T-helper 1 cell treated with Interleukin-12 subunit alpha and Interleukin-12 subunit beta and Interleukin-4 antibody, amounts not matched to agents 30 μg/mL and 1 μg/mL, for 36 hours (primary cell): ENCODE measurements around the gene FBXO33.

Experiments used
- H3K27ac Mint-ChIP-seq: one replicate; pipeline ENCODE4 v1.8.0; 2021; ENCODE audit warnings: mild to moderate bottlenecking, mixed read lengths
- H3K27me3 Mint-ChIP-seq: one replicate; pipeline ENCODE4 v1.8.0; 2021; ENCODE audit warnings: low read depth, mixed read lengths
- H3K36me3 Mint-ChIP-seq: one replicate; pipeline ENCODE4 v1.8.0; 2021; ENCODE audit warnings: low read depth, mixed read lengths
- H3K4me1 Mint-ChIP-seq: one replicate; pipeline ENCODE4 v1.8.0; 2021; ENCODE audit warnings: low read depth, mixed read lengths
- H3K4me3 Mint-ChIP-seq: one replicate; pipeline ENCODE4 v1.8.0; 2021; ENCODE audit warnings: mild to moderate bottlenecking, moderate library complexity, mixed read lengths
- H3K9me3 Mint-ChIP-seq: one replicate; pipeline ENCODE4 v1.8.0; 2021; ENCODE audit warnings: mixed read lengths

Gene FBXO33

GRCh38 chr14:39440975-39441374, 8.7 kb upstream of the FBXO33 start:
- H3K9me3 Mint-ChIP-seq = peaks cover 4% of the 10 kb centered on the region
- H3K36me3 Mint-ChIP-seq = peaks cover 1% of the 10 kb centered on the region
- H3K4me1 Mint-ChIP-seq = peaks cover 2% of the 10 kb centered on the region
- H3K4me3 Mint-ChIP-seq = no peak overlapping the region
- H3K27ac Mint-ChIP-seq = no peak overlapping the region
- no peaks in the 10 kb centered on the region for H3K27me3 Mint-ChIP-seq

- H3K27me3 Mint-ChIP-seq = no peaks in the 10 kb centered on the region
- H3K4me3 Mint-ChIP-seq = no peak overlapping the region
- no peaks in the 10 kb centered on the region for H3K9me3 Mint-ChIP-seq
- H3K27ac Mint-ChIP-seq = no peak overlapping the region
- peaks cover 4% of the 10 kb centered on the region for H3K36me3 Mint-ChIP-seq
- H3K4me1 Mint-ChIP-seq = peaks cover 13% of the 10 kb centered on the region
Observed at GRCh38 chr14:39435241-39435640, 3.0 kb upstream of the FBXO33 start.

- Mint-ChIP-seq H3K27ac (no peak overlapping the region), H3K4me1 (peaks cover 21% of the 10 kb centered on the region), H3K36me3 (peaks cover 3% of the 10 kb centered on the region), H3K27me3 (no peaks in the 10 kb centered on the region), H3K4me3 (no peak overlapping the region), H3K9me3 (no peaks in the 10 kb centered on the region)
Observed at GRCh38 chr14:39434401-39434800, 2.2 kb upstream of the FBXO33 start.

DNA sequence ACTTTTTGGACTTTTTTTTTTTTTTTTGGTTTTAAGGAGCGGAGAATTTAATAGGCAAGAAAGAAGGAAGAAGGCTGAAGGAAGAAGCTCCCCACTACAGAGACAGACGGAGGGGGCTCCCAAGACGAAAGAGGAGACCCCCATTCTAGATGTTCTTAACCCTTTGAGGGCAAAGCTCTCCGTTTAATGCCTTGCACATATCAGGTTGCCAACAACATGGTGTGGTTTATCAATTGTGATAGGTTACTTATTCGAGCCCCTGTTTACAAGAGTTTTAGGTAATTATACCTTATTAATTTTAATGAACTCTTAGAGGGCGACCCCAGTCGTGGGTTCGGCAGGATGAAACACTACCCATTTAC, 1.2 kb upstream of the FBXO33 start:
- H3K36me3 Mint-ChIP-seq = peaks cover 3% of the 10 kb centered on the region
- H3K9me3 Mint-ChIP-seq = no peaks in the 10 kb centered on the region
- no peaks in the 10 kb centered on the region for H3K27me3 Mint-ChIP-seq
- H3K4me3 Mint-ChIP-seq = peak overlapping the region; percentile 99
- H3K27ac Mint-ChIP-seq = peak overlapping the region; percentile 94
- H3K4me1 Mint-ChIP-seq = peaks cover 28% of the 10 kb centered on the region

DNA sequence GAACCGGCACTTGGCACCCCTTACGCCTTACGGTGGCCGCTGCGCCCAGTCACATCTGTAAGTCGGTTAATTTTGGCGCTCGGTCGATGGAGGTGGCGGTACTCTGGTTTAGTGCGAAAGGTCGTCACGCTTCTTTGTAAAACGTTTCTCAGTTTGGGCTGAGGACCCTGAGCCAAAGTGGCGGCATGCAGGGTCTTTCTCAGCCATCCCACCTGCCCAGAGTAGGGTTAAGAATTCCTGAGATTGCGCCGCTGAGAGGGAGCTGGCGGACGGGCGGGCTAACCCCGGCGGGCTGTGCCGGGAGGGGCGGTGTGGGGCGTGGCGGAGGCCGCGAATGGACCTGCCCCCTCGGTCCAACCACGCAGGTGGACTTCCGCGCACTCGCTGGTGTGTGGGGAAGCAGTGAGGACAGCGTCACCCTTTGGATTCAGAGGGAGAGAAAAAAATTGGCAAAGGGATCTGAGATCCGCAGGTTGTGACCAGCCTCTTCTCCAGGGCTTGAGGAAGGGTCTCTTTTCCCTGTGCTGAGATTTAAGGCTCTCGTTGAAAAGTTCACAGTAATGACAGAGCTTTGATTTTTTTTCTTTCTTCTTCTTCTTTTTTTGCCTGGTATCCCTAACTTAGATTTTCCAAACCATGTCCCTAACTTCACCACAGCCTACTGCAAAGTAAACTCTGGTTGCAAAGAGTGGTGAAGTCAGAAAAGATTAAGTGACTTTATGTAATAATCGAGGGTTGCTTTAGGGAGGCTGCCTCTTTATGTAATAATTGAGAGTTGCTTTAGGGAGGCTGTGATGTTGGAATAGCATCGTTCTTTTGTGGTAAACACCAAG, 602 bp upstream of the FBXO33 start:
- Mint-ChIP-seq H3K9me3 (no peaks in the 10 kb centered on the region), H3K36me3 (peaks cover 3% of the 10 kb centered on the region), H3K4me1 (peaks cover 30% of the 10 kb centered on the region), H3K4me3 (peak overlapping the region; percentile 99), H3K27me3 (no peaks in the 10 kb centered on the region), H3K27ac (peak overlapping the region; percentile 94)

- Mint-ChIP-seq H3K9me3 (no peaks in the 10 kb centered on the region), H3K36me3 (peaks cover 3% of the 10 kb centered on the region), H3K4me3 (peak overlapping the region; percentile 99), H3K4me1 (peaks cover 36% of the 10 kb centered on the region), H3K27me3 (no peaks in the 10 kb centered on the region), H3K27ac (peak overlapping the region; percentile 100)
Observed at GRCh38 chr14:39431416-39432178, 636 bp downstream of the FBXO33 start.

GRCh38 chr14:39430762-39431415, 1.3 kb downstream of the FBXO33 start:
- Mint-ChIP-seq H3K27me3 (no peaks in the 10 kb centered on the region), H3K27ac (peak overlapping the region; percentile 95), H3K4me3 (peak overlapping the region; percentile 97), H3K4me1 (peaks cover 41% of the 10 kb centered on the region), H3K9me3 (no peaks in the 10 kb centered on the region), H3K36me3 (peaks cover 4% of the 10 kb centered on the region)

- no peaks in the 10 kb centered on the region for H3K27me3 Mint-ChIP-seq
- H3K9me3 Mint-ChIP-seq = no peaks in the 10 kb centered on the region
- no peak overlapping the region for H3K27ac Mint-ChIP-seq
- no peak overlapping the region for H3K4me3 Mint-ChIP-seq
- H3K36me3 Mint-ChIP-seq = peaks cover 4% of the 10 kb centered on the region
- H3K4me1 Mint-ChIP-seq = peaks cover 40% of the 10 kb centered on the region
Observed at GRCh38 chr14:39428118-39428517, 4.1 kb downstream of the FBXO33 start.

- no peaks in the 10 kb centered on the region for H3K27me3 Mint-ChIP-seq
- H3K27ac Mint-ChIP-seq = no peak overlapping the region
- peak overlapping the region; percentile 11 for H3K4me3 Mint-ChIP-seq
- H3K4me1 Mint-ChIP-seq = peaks cover 42% of the 10 kb centered on the region
- H3K36me3 Mint-ChIP-seq = peaks cover 6% of the 10 kb centered on the region
- no peaks in the 10 kb centered on the region for H3K9me3 Mint-ChIP-seq
Observed at GRCh38 chr14:39426605-39427004, 5.6 kb downstream of the FBXO33 start.

- Mint-ChIP-seq H3K4me3 (no peak overlapping the region), H3K9me3 (no peaks in the 10 kb centered on the region), H3K4me1 (peaks cover 43% of the 10 kb centered on the region), H3K27me3 (no peaks in the 10 kb centered on the region), H3K27ac (no peak overlapping the region), H3K36me3 (peaks cover 4% of the 10 kb centered on the region)
Observed at GRCh38 chr14:39425947-39426346, 6.3 kb downstream of the FBXO33 start.

DNA sequence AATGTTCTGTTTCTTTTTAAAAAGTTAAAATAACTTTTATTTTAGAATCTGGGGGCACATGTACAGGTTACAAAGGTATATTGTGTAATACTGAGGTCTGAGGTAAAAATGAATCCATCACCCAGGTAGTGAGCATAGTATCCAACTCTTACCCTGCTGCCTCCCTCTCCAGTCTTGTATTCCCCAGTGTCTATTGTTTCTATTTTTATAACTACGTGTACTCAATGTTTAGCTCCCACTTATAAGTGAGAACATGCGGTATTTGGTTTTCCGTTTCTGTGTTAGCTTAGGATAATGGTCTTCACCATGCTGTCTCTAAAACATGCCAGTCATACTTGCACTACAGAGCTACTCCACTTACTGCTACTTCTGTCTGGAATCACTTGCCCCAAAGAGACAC, 8.4 kb downstream of the FBXO33 start:
- H3K4me3 Mint-ChIP-seq = no peak overlapping the region
- H3K27me3 Mint-ChIP-seq = no peaks in the 10 kb centered on the region
- peaks cover 8% of the 10 kb centered on the region for H3K36me3 Mint-ChIP-seq
- H3K27ac Mint-ChIP-seq = no peak overlapping the region
- H3K4me1 Mint-ChIP-seq = peaks cover 26% of the 10 kb centered on the region
- H3K9me3 Mint-ChIP-seq = no peaks in the 10 kb centered on the region

DNA sequence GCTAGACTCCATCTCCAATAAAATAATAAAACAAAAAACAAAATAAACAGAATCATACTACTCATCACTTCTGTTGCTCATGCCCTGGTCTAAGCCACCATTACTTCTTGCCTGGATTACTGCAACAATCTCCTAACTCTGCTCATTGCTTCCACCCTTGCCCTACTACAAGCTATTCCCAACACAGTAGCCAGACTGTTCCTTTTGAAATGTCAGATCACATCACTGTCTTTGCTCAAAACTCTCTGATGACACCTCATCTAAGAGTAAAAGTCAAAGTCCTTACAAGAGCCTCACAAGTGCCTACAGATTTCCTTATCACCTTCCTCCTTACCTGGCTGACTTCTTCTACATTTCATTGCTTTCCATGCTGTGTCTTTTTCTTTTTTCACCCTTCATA, 10.0 kb downstream of the FBXO33 start:
- Mint-ChIP-seq H3K36me3 (peaks cover 11% of the 10 kb centered on the region), H3K4me3 (no peak overlapping the region), H3K27me3 (no peaks in the 10 kb centered on the region), H3K27ac (no peak overlapping the region), H3K4me1 (peaks cover 22% of the 10 kb centered on the region), H3K9me3 (peaks cover 1% of the 10 kb centered on the region)

- Mint-ChIP-seq H3K36me3 (peaks cover 32% of the 10 kb centered on the region), H3K4me3 (no peak overlapping the region), H3K27me3 (no peaks in the 10 kb centered on the region), H3K4me1 (peaks cover 13% of the 10 kb centered on the region), H3K27ac (no peak overlapping the region), H3K9me3 (peaks cover 26% of the 10 kb centered on the region)
Observed at GRCh38 chr14:39419272-39419671, 13.0 kb downstream of the FBXO33 start.

GRCh38 chr14:39417014-39417413, 15.2 kb downstream of the FBXO33 start:
- Mint-ChIP-seq H3K27ac (no peak overlapping the region), H3K4me3 (no peak overlapping the region), H3K4me1 (peaks cover 11% of the 10 kb centered on the region), H3K36me3 (peaks cover 43% of the 10 kb centered on the region), H3K27me3 (no peaks in the 10 kb centered on the region), H3K9me3 (peaks cover 38% of the 10 kb centered on the region)

DNA sequence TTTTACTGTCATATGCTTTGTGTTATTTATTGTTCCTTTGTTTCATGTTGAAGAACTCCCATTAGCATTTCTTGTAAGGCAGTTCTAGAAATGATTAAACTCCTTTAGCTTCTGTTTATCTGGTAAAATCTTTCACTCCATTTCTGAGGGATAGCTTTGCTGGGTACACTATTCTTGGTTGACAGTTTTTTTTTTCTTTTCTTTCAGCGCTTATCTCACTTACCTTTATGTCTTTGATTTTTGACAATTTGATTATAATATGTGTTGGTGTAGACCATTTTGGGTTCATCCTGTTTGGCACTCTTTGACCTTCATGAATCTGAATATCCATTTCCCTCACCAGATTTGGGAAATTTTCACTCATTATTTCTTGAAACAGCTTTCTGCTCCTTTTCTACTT, 16.2 kb downstream of the FBXO33 start:
- Mint-ChIP-seq H3K27me3 (no peaks in the 10 kb centered on the region), H3K4me1 (peaks cover 8% of the 10 kb centered on the region), H3K36me3 (peaks cover 47% of the 10 kb centered on the region), H3K9me3 (peaks cover 38% of the 10 kb centered on the region), H3K27ac (no peak overlapping the region), H3K4me3 (no peak overlapping the region)
